ENCODE results near the gene LTB4R2.
A peak's percentile ranks its signal among the peaks of the same experiment; 100 is the strongest.

LTB4R2 gene

GRCh38 chr14:24332268-24332993 is 22.5 kb downstream of the LTB4R2 start:
- peak; percentile 93 for DNase-seq (ENCODE audit: low spot score)
- TF ChIP-seq CTCF (IDR thresholded peaks at IDR 0.05; ENCODE audit: extremely low read depth, missing control alignments), result peak; percentile 52

- DNase-seq (ENCODE audit: low spot score), result peak; percentile 39
- no peak for TF ChIP-seq CTCF (IDR thresholded peaks at IDR 0.05; ENCODE audit: extremely low read depth, missing control alignments)
These were observed 24.7 kb downstream of the LTB4R2 start, which contains the start of gene ADCY4 for GRCh38 chr14:24334431-24335291. Gene ADCY4, minus strand, starts transcription at chr14:24335071. Its CDS starts 419 bp downstream, at chr14:24334652.

- peak; percentile 6 for DNase-seq (ENCODE audit: low spot score)
- TF ChIP-seq CTCF (IDR thresholded peaks at IDR 0.05; ENCODE audit: extremely low read depth, missing control alignments), result no peak
These were observed 25.7 kb downstream of the LTB4R2 start for GRCh38 chr14:24335461-24336171.

GRCh38 chr14:24337144-24337823 is 27.3 kb downstream of the LTB4R2 start:
- TF ChIP-seq CTCF (IDR thresholded peaks at IDR 0.05; ENCODE audit: extremely low read depth, missing control alignments), result no peak
- no peak for DNase-seq (ENCODE audit: low spot score)

GRCh38 chr14:24337824-24338175 is 27.9 kb downstream of the LTB4R2 start:
- no peak for TF ChIP-seq CTCF (IDR thresholded peaks at IDR 0.05; ENCODE audit: extremely low read depth, missing control alignments)
- no peak for DNase-seq (ENCODE audit: low spot score)

- DNase-seq (ENCODE audit: low spot score), result no peak
- TF ChIP-seq CTCF (IDR thresholded peaks at IDR 0.05; ENCODE audit: extremely low read depth, missing control alignments), result no peak
These were observed 28.9 kb downstream of the LTB4R2 start for GRCh38 chr14:24338843-24339242.
